HK-2 (cell line): ENCODE measurements around the gene AVPI1.
"Not testable (repeated sequence)": the region's sequence is repeated elsewhere in the genome, so short reads cannot be mapped to it uniquely, and the experiment has no call there.

Experiments used
- DNase-seq: peaks from one replicate; pipeline ENCODE4 v3.0.0-alpha.2; 2018; ENCODE audit not compliant: unreplicated experiment

Gene AVPI1

GRCh38 chr10:97682042-97682441 is 5.0 kb downstream of the AVPI1 start:
- DNase-seq = no peak

DNA sequence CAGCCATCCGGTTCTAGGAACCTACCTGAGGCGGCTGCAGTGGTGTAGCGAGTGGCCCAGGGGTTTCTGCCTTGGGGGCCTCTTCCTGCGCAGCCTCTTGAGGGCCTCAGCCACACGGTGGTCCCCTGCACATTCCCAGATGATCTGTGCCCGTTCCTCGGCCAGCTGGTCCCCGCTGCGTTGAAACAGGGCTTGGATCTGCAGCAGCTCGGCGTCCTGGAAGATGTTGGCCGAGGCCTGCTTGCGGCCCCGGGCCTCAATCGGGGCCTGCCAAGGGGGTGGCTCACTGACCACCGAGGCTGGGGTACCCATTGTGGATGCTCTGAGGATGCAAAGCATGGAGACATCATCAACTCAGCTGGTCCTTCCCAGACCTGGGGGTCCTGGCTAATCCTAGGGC is 7.4 kb downstream of the AVPI1 start:
- DNase-seq = no peak

GRCh38 chr10:97676770-97677581 is 10.1 kb downstream of the AVPI1 start:
- DNase-seq = peak; percentile 37

DNA sequence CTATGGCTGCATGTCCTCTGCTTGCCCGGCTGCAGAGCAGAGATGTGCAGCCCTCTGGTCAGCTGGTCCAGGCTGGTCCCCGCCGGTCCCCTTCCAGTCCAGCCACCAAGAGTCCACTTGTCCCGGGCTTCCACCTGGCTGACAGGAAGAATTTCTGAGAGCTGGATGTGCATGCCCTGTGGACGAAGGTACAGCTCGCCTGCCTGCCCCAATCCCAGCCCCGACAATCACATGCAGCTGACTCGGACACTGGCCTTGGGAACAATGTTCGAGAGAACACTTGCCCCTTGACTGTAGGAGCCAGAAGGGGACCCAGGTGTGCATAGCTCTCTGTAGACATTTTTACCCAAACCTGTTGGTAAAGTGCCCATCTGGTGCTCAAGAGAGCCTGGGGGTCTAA is 11.8 kb downstream of the AVPI1 start:
- DNase-seq = no peak

DNA sequence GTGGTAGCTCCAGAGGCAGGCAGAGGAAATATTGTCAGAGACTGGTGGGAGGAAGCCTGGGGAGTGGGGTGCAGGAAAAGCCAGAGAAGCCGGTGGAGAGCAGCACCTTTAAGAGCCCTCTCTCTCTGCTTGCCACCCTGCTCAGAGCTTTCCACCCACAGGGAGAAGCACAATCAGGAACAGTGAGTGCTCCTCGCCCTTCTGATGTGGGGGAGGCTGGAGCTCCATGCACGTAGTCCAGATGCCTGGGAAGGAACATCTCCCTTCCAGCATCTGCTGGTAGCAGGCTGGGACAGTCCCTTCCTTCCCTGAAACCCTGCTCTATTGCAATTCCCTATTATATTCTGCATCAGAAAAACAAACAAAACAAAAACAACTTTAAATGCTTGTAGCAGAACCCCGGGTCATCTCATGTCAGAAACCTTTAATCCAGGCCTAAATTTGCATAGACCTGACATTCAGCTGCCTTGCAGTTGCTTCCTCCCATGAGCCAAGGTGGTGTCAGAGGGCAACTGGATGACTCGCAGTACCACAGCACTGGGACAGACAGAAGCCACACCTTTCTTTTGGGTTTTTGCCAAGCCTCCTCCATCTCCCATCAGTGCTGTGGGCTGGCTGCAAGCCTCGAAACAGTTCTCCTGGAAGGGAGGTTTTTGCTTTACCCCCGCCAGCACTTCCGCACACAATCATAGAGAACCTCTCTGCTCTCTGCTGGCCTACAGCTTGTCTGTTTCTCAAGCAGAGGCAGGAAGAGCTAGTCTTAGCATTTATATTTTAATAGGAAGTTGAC is 13.1 kb downstream of the AVPI1 start:
- peak; percentile 78 for DNase-seq

DNA sequence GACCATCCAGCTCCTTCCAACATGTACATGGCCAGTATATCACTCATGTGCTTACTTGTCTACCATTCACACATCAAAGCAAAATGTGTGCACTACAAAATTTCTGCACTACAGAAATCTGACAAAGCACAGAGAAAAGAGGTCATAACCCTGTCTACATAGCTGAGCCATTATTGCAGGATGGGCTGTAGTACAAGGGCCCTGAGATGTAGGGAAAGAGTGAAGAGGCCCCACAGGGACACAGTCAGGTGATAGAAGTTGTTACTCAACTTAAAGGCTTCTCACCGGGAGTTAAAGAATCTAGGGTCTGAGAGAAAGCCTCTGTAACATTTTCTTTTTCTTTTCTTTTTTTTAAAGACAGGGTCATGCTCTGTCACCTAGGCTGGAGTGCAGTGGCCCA is 17.5 kb downstream of the AVPI1 start:
- no peak for DNase-seq

DNA sequence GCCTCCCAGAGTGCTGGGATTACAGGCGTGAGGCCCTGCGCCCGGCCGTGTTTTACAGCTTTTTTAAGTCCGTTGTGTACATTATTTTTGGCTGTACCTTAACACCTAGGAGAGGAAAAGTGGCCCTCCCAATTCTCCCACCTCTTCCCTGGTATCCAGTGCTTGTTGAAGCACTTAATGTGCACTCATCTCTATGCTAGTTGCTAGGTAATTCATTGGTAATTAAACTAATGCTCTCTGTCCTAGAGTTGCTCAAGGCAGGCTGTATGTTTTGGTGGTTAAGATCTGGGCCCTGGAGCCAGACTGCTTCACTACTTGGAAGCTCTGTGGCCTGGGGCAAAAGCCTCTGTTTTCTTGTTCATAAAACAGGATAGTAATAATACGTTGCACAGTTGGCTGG is 19.6 kb downstream of the AVPI1 start:
- DNase-seq = no peak

DNA sequence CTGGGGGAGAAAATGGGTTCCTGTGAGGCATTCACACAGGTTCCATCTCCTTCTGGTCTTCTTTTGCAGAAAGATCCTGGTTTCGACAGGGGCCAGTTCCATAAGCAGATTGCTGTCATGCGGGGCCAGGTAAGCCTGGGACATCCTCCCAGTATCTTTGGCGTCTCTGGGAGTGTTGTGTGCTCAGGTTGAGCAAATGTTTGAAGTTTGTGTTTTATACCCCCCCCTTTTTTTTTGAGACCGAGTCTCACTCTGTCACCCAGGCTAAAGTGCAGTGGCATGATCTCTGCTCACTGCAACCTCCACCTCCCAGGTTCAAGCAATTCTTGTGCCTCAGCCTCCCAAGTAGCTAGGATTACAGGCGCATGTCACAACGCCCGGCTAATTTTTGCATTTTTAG is 20.0 kb downstream of the AVPI1 start:
- DNase-seq = no peak

GRCh38 chr10:97664282-97664850 is 22.7 kb downstream of the AVPI1 start:
- DNase-seq = no peak

- no peak for DNase-seq
These were observed 27.5 kb downstream of the AVPI1 start for GRCh38 chr10:97659589-97659988.

DNA sequence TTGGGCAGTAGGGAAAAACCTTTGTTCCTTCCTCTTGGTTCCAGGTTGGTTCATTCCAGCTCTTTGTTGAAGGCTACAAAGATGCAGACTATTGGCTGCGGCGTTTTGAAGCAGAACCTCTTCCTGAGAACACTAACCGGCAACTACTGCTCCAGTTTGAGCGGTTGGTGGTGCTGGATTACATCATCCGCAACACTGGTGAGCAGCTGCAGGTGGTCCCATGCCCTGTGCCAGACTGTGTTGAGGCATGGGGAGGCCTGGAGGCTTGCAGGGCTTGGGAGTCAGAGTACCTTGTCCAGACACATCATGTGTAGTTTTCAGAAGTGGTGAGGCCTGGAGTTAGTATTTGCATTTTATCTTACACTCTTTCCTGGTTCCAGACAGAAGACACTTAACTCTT is 30.3 kb downstream of the AVPI1 start:
- DNase-seq = no peak

DNA sequence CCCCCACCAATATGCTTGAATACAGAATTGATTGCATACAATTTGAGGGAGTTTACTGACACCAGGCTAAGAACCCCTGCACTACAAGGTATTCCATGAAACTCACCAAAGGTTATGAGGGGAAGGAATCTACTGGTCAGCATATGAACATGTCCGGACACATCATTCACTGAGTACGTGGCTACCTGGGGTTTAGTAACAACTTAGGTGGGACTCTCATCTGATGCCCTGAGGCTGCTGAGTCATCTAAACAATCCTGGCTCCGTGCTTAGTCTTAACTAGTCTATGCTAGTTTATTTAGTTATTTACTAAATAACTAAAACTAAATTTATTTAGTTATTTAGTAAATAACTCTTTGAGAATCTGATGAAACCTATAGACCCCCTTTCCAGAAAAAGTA is 35.3 kb downstream of the AVPI1 start:
- no peak for DNase-seq

GRCh38 chr10:97650726-97651125 is 36.3 kb downstream of the AVPI1 start:
- no peak for DNase-seq

GRCh38 chr10:97649405-97649750 is 37.7 kb downstream of the AVPI1 start:
- not testable (repeated sequence) for DNase-seq

GRCh38 chr10:97648562-97649404 is 38.3 kb downstream of the AVPI1 start:
- DNase-seq = peak; percentile 73

- DNase-seq = no peak
These were observed 39.5 kb downstream of the AVPI1 start for GRCh38 chr10:97647556-97647955.

GRCh38 chr10:97644936-97645335 is 42.1 kb downstream of the AVPI1 start:
- DNase-seq = no peak

- no peak for DNase-seq
These were observed 43.5 kb downstream of the AVPI1 start for GRCh38 chr10:97643441-97643985.

DNA sequence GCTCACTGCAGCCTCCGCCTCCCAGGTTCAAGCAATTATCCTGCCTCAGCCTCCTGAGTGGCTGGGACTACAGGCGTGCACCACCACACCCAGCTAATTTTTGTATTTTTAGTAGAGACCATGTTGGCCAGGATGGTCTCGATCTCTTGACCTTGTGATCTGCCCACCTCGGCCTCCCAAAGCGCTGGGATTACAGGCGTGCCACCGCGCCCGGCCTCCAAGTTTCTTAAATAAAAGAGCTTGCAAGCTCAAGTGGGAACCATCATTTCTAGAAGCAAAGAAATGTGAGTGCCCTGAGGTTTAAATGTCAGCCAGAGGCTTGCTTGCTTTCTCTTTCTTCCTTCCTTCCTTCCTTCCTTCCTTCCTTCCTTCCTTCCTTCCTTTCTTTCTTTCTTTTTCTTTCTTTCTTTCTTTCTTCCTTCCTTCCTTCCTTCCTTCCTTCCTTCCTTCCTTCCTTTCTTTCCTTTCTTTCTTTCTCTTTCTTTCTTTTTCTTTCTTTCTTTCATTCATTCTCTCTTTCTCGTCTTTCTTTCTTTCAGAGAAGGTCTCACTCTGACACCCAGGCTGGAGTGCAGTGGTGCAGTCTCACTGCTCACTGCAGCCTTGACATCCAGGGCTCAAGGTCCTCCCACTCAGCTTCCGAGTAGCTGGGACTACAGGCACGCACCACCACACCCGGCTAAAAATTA is 44.4 kb downstream of the AVPI1 start:
- DNase-seq = not testable (repeated sequence)

GRCh38 chr10:97640868-97641811 is 45.9 kb downstream of the AVPI1 start:
- peak; percentile 52 for DNase-seq
